Gastrocnemius medialis (tissue), 4 donors: ENCODE measurements around the gene ACTC1.

Experiments
- CTCF ChIP-seq, 5 experiments: fragments of 450-650 bp in 3 of 5; fragments of 200-600 bp in 2 of 5; sonication (generic) in 2 of 5; IDR thresholded peaks in 4 of 5; conservative IDR thresholded peaks in 1 of 5; 1 replicate in 4 of 5; 2 replicates in 1 of 5; pipeline ENCODE4 v1.5.1; 2016 to 2019; ENCODE audit warnings: antibody characterized with exemption in 5 of 5, mild to moderate bottlenecking in 3 of 5, moderate library complexity in 3 of 5
- POLR2A ChIP-seq, 2 donors: fragments of 450-650 bp; IDR thresholded peaks; one replicate each; pipeline ENCODE4 v1.6.1; 2017; ENCODE audit warnings: antibody characterized with exemption in 2 of 2, mild to moderate bottlenecking in 2 of 2, moderate library complexity in 2 of 2

- TF ChIP-seq CTCF (IDR thresholded peaks at IDR 0.05 in 4 of 5, conservative IDR thresholded peaks at IDR 0.05 in 1 of 5) (no peak), POLR2A (IDR thresholded peaks at IDR 0.05) (no peak)
Observed at GRCh38 chr15:34754171-34754601, 41.2 kb downstream of the ACTC1 start.
